ENCODE measurements around the gene SPINK5.

The SPINK5 gene

DNA sequence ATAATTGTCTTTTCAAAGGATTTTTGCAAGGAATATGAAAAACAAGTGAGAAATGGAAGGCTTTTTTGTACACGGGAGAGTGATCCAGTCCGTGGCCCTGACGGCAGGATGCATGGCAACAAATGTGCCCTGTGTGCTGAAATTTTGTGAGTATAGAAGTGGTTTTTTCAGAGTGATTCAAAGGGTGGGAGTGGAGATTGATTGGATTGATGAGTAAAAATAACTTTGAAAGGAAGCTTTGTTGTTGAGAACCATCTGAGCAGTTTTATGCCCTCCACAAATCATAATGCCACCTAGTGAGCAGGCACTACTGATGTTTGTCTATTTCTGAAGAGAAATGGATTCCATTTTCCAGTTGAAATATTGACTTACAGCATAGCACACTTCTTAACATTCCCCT, 30.6 kb downstream of the SPINK5 start:
- no peak overlapping the region for H3K9ac ChIP-seq (ENCODE audit: low read depth, low read length)
- H3K4me3 ChIP-seq (ENCODE audit: low read depth, low read length) = no peak overlapping the region
- peaks cover 7% of the 10 kb centered on the region for H3K4me1 ChIP-seq (ENCODE audit: control insufficient read depth, insufficient read depth, low read length)
- no peaks in the 10 kb centered on the region for H3K9me3 ChIP-seq (ENCODE audit: control insufficient read depth, insufficient read depth, low read length)
- H3K36me3 ChIP-seq (ENCODE audit: control insufficient read depth, insufficient read depth, low read length) = no peaks in the 10 kb centered on the region
- H3K27me3 ChIP-seq (ENCODE audit: control insufficient read depth, insufficient read depth, low read length) = no peaks in the 10 kb centered on the region

DNA sequence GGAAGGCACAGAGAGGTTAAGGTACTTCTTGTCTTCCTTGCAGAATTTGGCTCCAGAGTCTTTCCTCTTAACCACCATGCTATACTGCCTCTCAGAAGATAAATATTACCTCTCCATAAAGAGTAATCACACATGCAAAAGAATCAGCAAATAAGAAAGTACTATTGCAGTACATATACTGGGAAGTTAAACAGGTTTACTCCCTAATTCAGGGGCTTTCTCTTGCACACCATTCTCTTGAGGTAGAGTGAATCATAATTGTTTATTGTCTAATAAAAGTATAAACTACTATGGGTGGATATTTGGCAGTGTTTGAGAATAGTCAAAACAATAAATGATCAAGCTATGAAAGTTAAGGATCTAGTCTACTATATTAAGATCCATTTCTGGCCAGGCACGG, 40.4 kb downstream of the SPINK5 start:
- Histone ChIP-seq H3K27me3 (ENCODE audit: control insufficient read depth, insufficient read depth, low read length) (no peaks in the 10 kb centered on the region), H3K9me3 (ENCODE audit: control insufficient read depth, insufficient read depth, low read length) (no peaks in the 10 kb centered on the region), H3K9ac (ENCODE audit: low read depth, low read length) (no peak overlapping the region), H3K36me3 (ENCODE audit: control insufficient read depth, insufficient read depth, low read length) (no peaks in the 10 kb centered on the region), H3K4me1 (ENCODE audit: control insufficient read depth, insufficient read depth, low read length) (no peaks in the 10 kb centered on the region), H3K4me3 (ENCODE audit: low read depth, low read length) (no peak overlapping the region)

DNA sequence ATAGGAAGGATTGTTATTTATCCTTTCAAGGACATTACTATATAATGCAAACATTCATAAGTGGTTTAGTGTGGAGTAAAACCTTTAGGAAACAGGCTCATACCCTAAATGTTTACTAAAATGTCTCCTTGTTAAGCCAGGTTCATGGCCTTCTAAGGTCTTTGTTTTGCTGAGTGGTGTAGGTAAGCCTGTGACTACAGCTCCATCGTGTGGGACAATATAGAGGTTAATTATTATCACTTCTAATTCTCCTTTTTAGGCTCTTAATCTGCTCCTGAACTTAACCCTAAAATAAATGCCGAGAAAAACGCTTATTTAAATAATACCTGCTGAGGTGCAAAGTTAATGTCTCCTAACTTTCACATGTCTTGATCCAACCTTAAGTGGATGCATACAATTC, 43.8 kb downstream of the SPINK5 start:
- Histone ChIP-seq H3K36me3 (ENCODE audit: control insufficient read depth, insufficient read depth, low read length) (peaks cover 4% of the 10 kb centered on the region), H3K4me3 (ENCODE audit: low read depth, low read length) (no peak overlapping the region), H3K9ac (ENCODE audit: low read depth, low read length) (no peak overlapping the region), H3K4me1 (ENCODE audit: control insufficient read depth, insufficient read depth, low read length) (no peaks in the 10 kb centered on the region), H3K9me3 (ENCODE audit: control insufficient read depth, insufficient read depth, low read length) (no peaks in the 10 kb centered on the region), H3K27me3 (ENCODE audit: control insufficient read depth, insufficient read depth, low read length) (no peaks in the 10 kb centered on the region)

DNA sequence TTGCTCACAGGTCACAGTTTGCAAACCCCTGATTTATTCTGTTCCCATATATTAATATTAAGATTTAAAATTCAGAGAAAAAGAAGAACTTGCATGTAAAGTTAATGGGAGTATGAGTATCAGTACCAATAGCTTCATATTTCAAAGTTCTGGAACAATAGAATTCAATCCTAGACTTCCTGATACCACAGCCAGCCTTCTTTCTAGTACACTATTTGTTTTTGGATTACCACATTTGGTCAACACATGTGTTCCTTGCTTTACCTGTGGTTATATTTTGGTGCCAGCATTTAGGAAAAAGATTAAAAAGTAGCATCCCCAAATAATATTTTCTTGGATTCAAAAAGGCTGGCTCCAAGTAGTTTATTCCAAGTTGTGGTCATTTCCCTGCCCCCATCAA, 49.5 kb downstream of the SPINK5 start:
- H3K36me3 ChIP-seq (ENCODE audit: control insufficient read depth, insufficient read depth, low read length) = peaks cover 4% of the 10 kb centered on the region
- no peak overlapping the region for H3K4me3 ChIP-seq (ENCODE audit: low read depth, low read length)
- no peaks in the 10 kb centered on the region for H3K4me1 ChIP-seq (ENCODE audit: control insufficient read depth, insufficient read depth, low read length)
- H3K9me3 ChIP-seq (ENCODE audit: control insufficient read depth, insufficient read depth, low read length) = no peaks in the 10 kb centered on the region
- H3K27me3 ChIP-seq (ENCODE audit: control insufficient read depth, insufficient read depth, low read length) = no peaks in the 10 kb centered on the region
- H3K9ac ChIP-seq (ENCODE audit: low read depth, low read length) = no peak overlapping the region

DNA sequence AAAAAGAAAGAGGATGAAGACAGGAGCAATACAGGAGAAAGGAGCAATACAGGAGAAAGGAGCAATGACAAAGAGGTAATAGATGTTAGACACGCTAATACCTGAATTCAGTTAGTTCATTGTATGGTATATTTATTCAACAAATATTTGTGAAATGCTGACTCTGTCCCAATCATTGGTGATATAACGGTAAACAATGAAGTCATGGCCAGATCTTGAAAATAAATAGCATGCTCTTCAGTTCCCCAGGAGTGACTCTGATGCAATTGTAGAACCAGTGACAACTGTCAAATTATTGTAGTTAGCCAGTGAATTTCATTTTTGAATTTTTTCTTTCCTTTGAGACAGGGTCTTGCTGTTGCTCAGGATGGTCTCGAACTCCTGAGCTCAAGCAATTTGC, 56.5 kb downstream of the SPINK5 start:
- Histone ChIP-seq H3K9me3 (ENCODE audit: control insufficient read depth, insufficient read depth, low read length) (no peaks in the 10 kb centered on the region), H3K4me3 (ENCODE audit: low read depth, low read length) (no peak overlapping the region), H3K9ac (ENCODE audit: low read depth, low read length) (no peak overlapping the region), H3K36me3 (ENCODE audit: control insufficient read depth, insufficient read depth, low read length) (no peaks in the 10 kb centered on the region), H3K4me1 (ENCODE audit: control insufficient read depth, insufficient read depth, low read length) (no peaks in the 10 kb centered on the region), H3K27me3 (ENCODE audit: control insufficient read depth, insufficient read depth, low read length) (no peaks in the 10 kb centered on the region)

DNA sequence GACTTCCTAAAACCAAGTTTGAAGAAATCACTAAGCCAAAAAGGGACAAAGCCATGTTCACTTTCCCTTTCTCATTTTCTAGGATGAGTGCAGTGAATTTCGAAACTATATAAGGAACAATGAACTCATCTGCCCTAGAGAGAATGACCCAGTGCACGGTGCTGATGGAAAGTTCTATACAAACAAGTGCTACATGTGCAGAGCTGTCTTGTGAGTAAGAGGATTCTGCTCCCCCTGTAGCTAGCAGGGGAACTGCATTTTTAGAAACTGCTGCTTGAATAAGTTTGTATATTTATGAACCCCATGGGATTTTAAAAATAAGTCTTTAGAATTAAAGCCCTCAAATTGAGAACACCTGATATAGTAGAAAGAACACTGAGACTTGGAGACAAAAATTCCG, 61.9 kb downstream of the SPINK5 start:
- no peak overlapping the region for H3K9ac ChIP-seq (ENCODE audit: low read depth, low read length)
- H3K36me3 ChIP-seq (ENCODE audit: control insufficient read depth, insufficient read depth, low read length) = no peaks in the 10 kb centered on the region
- no peaks in the 10 kb centered on the region for H3K27me3 ChIP-seq (ENCODE audit: control insufficient read depth, insufficient read depth, low read length)
- no peaks in the 10 kb centered on the region for H3K9me3 ChIP-seq (ENCODE audit: control insufficient read depth, insufficient read depth, low read length)
- no peaks in the 10 kb centered on the region for H3K4me1 ChIP-seq (ENCODE audit: control insufficient read depth, insufficient read depth, low read length)
- no peak overlapping the region for H3K4me3 ChIP-seq (ENCODE audit: low read depth, low read length)

DNA sequence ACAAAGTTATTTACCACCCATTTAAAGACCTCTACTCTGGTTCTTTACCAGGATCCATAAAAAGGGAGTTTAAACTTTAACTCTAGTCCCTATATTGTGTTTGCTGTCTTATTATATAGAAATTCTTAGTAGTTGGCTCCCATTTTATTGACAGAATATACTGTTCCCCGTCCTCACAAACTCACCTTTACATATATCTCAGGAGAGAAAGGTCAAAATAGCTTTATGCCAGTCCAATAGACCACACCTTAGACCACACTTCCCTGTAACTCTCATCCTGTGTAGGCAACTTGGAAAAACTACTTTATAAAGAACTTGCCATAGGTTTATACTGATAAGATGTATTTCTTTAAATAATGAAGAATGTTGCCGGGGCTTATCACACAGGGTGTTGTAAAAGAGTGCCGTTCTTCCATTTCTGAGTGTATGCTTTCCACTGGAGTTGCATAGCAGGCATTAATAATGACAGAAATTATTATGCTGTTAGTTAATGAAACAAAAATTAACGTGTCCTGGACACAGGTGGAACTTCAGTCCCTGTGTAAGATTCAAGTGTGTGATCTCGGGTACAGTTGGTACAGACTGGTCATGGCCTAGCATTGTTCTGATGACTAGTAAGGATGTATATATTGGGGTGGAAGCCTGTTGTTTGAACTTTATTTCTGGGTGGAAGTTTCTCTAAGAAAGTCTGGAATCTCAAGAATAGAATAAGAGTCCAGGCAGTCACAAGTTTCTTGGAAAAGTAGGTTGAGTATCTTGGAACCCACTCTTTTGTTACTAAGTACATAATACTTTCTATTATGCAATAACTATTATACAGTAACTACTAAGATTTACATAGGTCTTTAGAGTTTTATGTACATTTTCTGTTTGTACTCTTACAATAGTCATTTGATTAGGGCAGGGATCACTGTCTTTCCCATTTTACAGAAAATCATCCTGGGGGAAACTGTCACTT, 71.6 kb downstream of the SPINK5 start:
- Histone ChIP-seq H3K4me3 (ENCODE audit: low read depth, low read length) (no peak overlapping the region), H3K4me1 (ENCODE audit: control insufficient read depth, insufficient read depth, low read length) (no peaks in the 10 kb centered on the region), H3K9ac (ENCODE audit: low read depth, low read length) (no peak overlapping the region), H3K36me3 (ENCODE audit: control insufficient read depth, insufficient read depth, low read length) (no peaks in the 10 kb centered on the region), H3K9me3 (ENCODE audit: control insufficient read depth, insufficient read depth, low read length) (no peaks in the 10 kb centered on the region), H3K27me3 (ENCODE audit: control insufficient read depth, insufficient read depth, low read length) (no peaks in the 10 kb centered on the region)

DNA sequence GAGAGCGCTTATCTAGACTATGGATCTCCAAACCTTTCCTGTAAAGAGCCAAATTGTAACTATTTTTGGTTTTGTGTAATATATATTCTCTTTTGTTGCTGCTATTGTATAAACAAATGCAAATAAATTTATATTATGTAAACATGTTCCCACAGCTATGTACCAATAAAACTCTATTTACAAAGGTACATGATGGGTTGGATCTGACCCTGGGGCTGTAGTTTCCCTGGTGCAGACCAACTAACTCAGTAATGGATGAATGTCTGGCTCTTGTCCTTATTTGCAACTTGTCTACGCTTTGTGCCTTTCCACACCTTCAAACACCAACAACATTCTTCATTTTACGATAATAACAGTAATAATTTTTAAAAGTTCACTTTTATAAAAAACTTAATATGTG, 77.1 kb downstream of the SPINK5 start:
- Histone ChIP-seq H3K4me3 (ENCODE audit: low read depth, low read length) (no peak overlapping the region), H3K4me1 (ENCODE audit: control insufficient read depth, insufficient read depth, low read length) (no peaks in the 10 kb centered on the region), H3K9ac (ENCODE audit: low read depth, low read length) (no peak overlapping the region), H3K36me3 (ENCODE audit: control insufficient read depth, insufficient read depth, low read length) (no peaks in the 10 kb centered on the region), H3K27me3 (ENCODE audit: control insufficient read depth, insufficient read depth, low read length) (no peaks in the 10 kb centered on the region), H3K9me3 (ENCODE audit: control insufficient read depth, insufficient read depth, low read length) (no peaks in the 10 kb centered on the region)

DNA sequence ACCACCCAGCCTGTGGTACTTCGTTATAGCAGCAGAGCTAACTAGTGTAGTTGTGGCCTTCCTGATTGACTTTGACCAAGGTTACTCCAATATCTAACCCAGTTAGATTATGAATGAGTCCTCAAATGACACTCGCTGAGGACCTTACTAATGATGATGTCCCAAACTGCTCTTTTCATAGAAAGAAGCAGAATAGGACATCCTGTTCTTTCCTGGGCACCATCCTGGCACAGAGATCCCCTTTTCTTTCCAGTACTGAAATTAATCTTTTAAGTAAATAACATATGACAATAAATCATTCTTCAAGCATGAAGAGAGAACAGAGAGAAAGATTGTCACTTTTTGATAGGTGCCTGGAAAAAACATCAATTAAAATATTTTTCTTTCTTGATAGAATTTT, 77.9 kb downstream of the SPINK5 start:
- Histone ChIP-seq H3K4me3 (ENCODE audit: low read depth, low read length) (no peak overlapping the region), H3K9ac (ENCODE audit: low read depth, low read length) (no peak overlapping the region), H3K9me3 (ENCODE audit: control insufficient read depth, insufficient read depth, low read length) (no peaks in the 10 kb centered on the region), H3K36me3 (ENCODE audit: control insufficient read depth, insufficient read depth, low read length) (no peaks in the 10 kb centered on the region), H3K27me3 (ENCODE audit: control insufficient read depth, insufficient read depth, low read length) (no peaks in the 10 kb centered on the region), H3K4me1 (ENCODE audit: control insufficient read depth, insufficient read depth, low read length) (no peaks in the 10 kb centered on the region)

DNA sequence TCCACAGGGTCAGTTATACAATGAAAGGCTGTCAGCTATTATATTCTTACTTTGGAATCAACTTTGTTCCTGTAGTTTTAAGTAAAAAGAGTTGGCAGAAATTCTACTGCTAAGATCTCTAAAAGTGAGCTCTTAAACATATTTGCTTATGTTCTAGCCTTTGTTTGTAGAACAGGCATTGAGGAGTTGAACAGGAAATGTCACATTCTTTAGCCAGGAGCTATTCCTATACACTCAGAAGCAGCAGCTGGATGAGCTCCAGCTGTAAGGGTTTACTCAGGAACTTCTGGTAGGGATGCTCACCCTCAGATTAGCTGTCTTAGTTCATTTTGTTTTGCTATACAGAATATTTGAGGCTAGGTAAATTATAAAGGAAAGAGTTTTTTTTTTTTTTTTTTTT, 82.1 kb downstream of the SPINK5 start:
- no peaks in the 10 kb centered on the region for H3K36me3 ChIP-seq (ENCODE audit: control insufficient read depth, insufficient read depth, low read length)
- no peak overlapping the region for H3K4me3 ChIP-seq (ENCODE audit: low read depth, low read length)
- H3K4me1 ChIP-seq (ENCODE audit: control insufficient read depth, insufficient read depth, low read length) = no peaks in the 10 kb centered on the region
- H3K9ac ChIP-seq (ENCODE audit: low read depth, low read length) = no peak overlapping the region
- H3K27me3 ChIP-seq (ENCODE audit: control insufficient read depth, insufficient read depth, low read length) = no peaks in the 10 kb centered on the region
- H3K9me3 ChIP-seq (ENCODE audit: control insufficient read depth, insufficient read depth, low read length) = no peaks in the 10 kb centered on the region

DNA sequence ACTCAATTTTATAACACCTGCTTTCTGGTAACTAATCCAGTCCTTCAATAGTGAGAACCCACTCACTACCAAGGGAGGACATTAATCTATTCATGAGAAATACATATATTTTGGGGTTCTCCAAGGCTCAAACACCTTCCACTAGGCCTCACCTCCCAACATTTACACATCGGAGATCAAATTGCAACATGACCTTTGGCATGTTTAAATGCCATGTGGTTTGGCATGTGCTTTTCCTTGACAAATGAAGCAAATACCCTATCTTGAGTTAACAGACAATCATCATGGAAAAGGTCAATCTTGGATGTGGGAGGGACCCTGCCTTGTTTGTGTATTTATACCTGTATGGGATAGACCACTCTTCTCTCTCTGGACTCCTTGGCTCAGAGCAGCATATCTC, 82.7 kb downstream of the SPINK5 start:
- H3K9ac ChIP-seq (ENCODE audit: low read depth, low read length) = no peak overlapping the region
- H3K9me3 ChIP-seq (ENCODE audit: control insufficient read depth, insufficient read depth, low read length) = no peaks in the 10 kb centered on the region
- H3K27me3 ChIP-seq (ENCODE audit: control insufficient read depth, insufficient read depth, low read length) = no peaks in the 10 kb centered on the region
- no peak overlapping the region for H3K4me3 ChIP-seq (ENCODE audit: low read depth, low read length)
- H3K4me1 ChIP-seq (ENCODE audit: control insufficient read depth, insufficient read depth, low read length) = no peaks in the 10 kb centered on the region
- no peaks in the 10 kb centered on the region for H3K36me3 ChIP-seq (ENCODE audit: control insufficient read depth, insufficient read depth, low read length)

DNA sequence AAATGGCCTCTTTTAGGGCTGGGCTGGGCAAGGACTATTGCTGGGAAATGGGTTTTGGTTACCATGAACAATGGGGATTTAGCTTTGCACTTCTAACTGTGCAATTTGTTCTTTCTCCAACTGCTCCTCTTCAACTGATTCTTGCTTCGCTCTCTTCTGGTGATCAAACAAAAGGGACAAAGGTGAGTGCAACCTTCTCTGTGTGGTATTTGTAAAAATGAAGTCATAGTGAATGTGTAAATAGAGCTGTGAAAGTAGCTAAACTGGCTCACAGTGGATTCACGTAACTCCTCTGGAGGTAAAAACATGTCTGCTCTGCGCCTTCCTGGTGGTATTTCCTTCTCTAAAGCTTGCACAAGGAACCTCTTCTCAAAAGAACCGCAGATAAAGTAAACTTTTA, 83.6 kb downstream of the SPINK5 start:
- no peaks in the 10 kb centered on the region for H3K4me1 ChIP-seq (ENCODE audit: control insufficient read depth, insufficient read depth, low read length)
- no peak overlapping the region for H3K4me3 ChIP-seq (ENCODE audit: low read depth, low read length)
- no peaks in the 10 kb centered on the region for H3K9me3 ChIP-seq (ENCODE audit: control insufficient read depth, insufficient read depth, low read length)
- no peaks in the 10 kb centered on the region for H3K27me3 ChIP-seq (ENCODE audit: control insufficient read depth, insufficient read depth, low read length)
- no peak overlapping the region for H3K9ac ChIP-seq (ENCODE audit: low read depth, low read length)
- no peaks in the 10 kb centered on the region for H3K36me3 ChIP-seq (ENCODE audit: control insufficient read depth, insufficient read depth, low read length)

Measured in iPS-15b (cell line).